Right cardiac atrium (tissue), 5 donors: ENCODE results near the gene KLF12. TPM values are rescaled to one million over a fixed set of nuclear protein-coding genes. Genes with fewer than 3 reads are reported as not detected.

Experiments used
- ATAC-seq, 2 donors: fragments of 200-7000 bp; cut with Tn5 transposase; one replicate each; pipeline versions ENCODE4 v1.8.0 to v1.9.1; 2020; ENCODE audit warnings: moderate library complexity in 2 of 2, mild to moderate bottlenecking in 1 of 2
- DNase-seq, 3 donors: peaks; one replicate each; pipeline ENCODE4 v3.0.0-alpha.2; 2020
- H3K27ac ChIP-seq: one replicate; pipeline ENCODE4 v1.5.1; 2013; ENCODE audit warnings: mild to moderate bottlenecking, low read length, control low read depth, moderate library complexity
- H3K27me3 ChIP-seq: one replicate; pipeline ENCODE4 v1.6.1; 2013; ENCODE audit not compliant: control insufficient read depth, insufficient read depth
- H3K4me1 ChIP-seq: one replicate; pipeline ENCODE4 v1.6.1; 2013; ENCODE audit warnings: low read length; ENCODE audit not compliant: control insufficient read depth, insufficient read depth
- H3K4me3 ChIP-seq: one replicate; pipeline ENCODE4 v1.5.1; 2013; ENCODE audit warnings: low read length, control low read depth
- H3K9me3 ChIP-seq: one replicate; pipeline ENCODE4 v1.6.1; 2013; ENCODE audit warnings: low read length; ENCODE audit not compliant: control insufficient read depth
- WGBS: extraction: QIAGEN DNeasy Blood & Tissue Kit; methylation state at CpG from one replicate; pipeline ENCODE4 v1.1.7; 2013; 5-methylcytosine and 5-hydroxymethylcytosine counted together
- intact Hi-C, 4 donors: fragments of 100-400 bp; cut with DNase I; formaldehyde crosslinking; loops; one replicate each; pipeline versions ENCODE4 v1.11.0 to v1.14.0; 2022 to 2023
- polyA plus RNA-seq: library from polyadenylated mRNA; stranded (reverse); fragments of 200-250 nt; gene quantifications from one replicate; pipeline ENCODE4 v1.2.3, GENCODE V29; 2013
- total RNA-seq, 4 donors: library from RNA; stranded (reverse); fragmentation: NEBNext Ultra II Directional; extraction: Animal tissue kit (Norgen Biotek cat#: 25700); gene quantifications; one replicate each; pipeline ENCODE4 v1.2.1, GENCODE V29; 2021
- donor health status: healthy with polysubstance abuse.
- donor health status: DM: no; HTN: yes; CAD: no.
- donor health status: DM: no; HTN: no; CAD: no.
- donor health status: DM: no; HTN: yes; CAD: no; lungs with severe emphysema.
- donor health status: DM: yes; HTN: yes; CAD: no.

The KLF12 gene
- total and polyA plus RNA-seq, 5 donors, result 2.5 to 17.4 (median 15.6) TPM

DNA sequence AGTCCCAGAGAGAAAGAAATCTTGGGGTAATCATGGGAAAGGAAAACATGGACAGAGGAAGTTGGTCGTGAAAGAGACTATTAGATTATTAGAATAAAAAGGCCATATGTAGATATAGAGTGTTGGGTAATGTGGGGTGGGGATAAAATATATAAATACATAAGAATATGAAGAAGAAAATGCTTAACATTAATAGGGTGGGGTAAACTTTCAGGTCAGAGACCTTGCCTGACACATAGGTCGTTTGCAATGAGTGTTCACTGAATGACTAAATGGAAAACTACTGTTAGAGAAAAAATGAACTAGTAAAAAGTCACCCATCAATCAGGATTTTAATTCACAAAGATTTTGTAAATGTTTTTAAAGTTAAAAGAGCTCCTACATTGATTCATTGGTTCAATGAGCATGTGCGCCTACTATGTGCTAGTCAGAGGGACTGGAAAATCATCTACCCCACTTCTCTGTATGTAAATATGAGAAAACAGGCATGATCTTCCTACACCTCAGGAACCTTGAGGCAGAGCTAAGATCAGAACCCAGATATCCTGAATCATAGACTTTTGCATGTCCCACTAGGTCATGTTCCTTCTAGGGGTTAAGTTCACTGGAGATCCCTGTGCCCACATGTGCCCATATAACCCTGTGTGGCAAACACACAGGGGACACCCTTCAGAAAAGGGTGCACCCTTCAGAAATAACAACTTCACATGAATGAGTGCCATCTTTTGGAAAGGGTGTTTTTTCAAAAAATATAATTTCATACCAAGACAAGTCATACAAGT, 24.6 kb upstream of the KLF12 start:
- Histone ChIP-seq H3K27ac (no peak overlapping the region), H3K9me3 (no peaks in the 10 kb centered on the region), H3K4me1 (no peaks in the 10 kb centered on the region), H3K4me3 (no peak overlapping the region), H3K27me3 (no peaks in the 10 kb centered on the region)
- intact Hi-C loops, result no loop called here
- ATAC-seq (no peak), DNase-seq (no peak)
- 61% methylated on average over 3 of the region's 3 CpGs for WGBS

DNA sequence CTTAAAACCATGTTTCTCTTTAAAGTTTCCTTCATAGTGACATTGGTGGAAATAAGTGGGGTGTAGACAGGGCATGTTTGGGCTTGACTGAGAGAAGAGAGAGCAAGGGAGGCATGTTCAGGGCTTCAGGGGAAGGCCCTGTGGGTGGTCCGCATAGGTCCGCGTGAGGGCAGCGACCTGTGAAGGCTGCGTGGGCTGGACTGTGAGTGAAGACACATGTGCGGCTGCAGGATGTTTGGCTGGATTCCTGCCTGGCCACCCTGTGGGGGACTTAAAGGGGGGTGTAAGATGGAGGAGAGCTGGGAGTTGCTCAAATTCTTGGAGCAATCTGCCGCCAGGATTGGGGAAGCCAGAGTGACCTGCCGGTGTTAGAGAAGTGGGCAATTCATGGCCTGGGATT, 23.8 kb upstream of the KLF12 start:
- ATAC-seq (peak in 1 of 2 donors; percentile 41), DNase-seq (peak; percentile 15 to 50 (median 41))
- Histone ChIP-seq H3K9me3 (no peaks in the 10 kb centered on the region), H3K4me1 (no peaks in the 10 kb centered on the region), H3K27me3 (no peaks in the 10 kb centered on the region), H3K4me3 (no peak overlapping the region), H3K27ac (no peak overlapping the region)
- intact Hi-C loops, result no loop called here
- 83% methylated on average over 8 of the region's 8 CpGs for WGBS

DNA sequence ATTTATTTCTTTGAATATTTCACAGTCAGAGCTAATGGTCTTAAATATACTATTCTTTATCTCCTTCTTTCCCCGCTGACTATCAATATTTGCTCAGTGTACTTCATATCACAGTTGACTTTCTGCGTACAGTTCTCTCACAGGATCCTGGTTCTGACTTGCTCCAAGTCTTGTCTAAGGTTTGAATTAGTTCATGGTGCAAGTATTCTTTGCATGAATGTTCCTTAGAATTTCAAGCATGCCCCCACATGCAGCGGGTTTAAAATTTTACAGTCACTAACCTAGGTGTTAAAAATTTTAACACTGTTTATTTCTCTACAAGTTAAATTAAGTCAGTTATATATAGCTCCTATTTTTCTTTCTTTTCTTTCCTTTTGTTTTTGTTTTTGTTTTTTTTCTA, 20.8 kb upstream of the KLF12 start:
- WGBS, result 93% methylated on average over 3 of the region's 3 CpGs
- Histone ChIP-seq H3K27ac (no peak overlapping the region), H3K4me1 (no peaks in the 10 kb centered on the region), H3K9me3 (no peaks in the 10 kb centered on the region), H3K4me3 (no peak overlapping the region), H3K27me3 (no peaks in the 10 kb centered on the region)
- DNase-seq (no peak), ATAC-seq (no peak)
- intact Hi-C loops, result no loop called here

DNA sequence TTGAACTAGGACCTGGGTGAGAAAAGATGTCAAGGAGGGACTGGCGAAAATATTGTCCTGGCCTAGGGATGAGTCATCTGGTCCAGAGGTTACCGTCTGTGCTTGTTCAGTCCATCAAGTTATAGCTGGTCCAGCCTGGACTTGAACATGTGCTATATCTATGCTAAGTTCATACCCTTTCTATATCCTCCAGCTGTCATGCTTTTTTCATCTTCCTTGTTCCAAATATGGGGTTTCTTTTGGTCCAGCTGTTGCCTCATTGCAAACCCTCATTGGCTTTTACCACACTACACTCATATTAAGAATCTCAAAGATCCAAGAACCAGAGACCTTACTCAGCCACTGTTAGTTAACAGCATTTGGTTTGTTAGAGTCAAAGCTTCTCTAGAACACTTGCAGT, 19.1 kb upstream of the KLF12 start:
- 40% methylated on average over 2 of the region's 2 CpGs for WGBS
- Histone ChIP-seq H3K27ac (no peak overlapping the region), H3K9me3 (no peaks in the 10 kb centered on the region), H3K4me1 (no peaks in the 10 kb centered on the region), H3K27me3 (no peaks in the 10 kb centered on the region), H3K4me3 (no peak overlapping the region)
- ATAC-seq (no peak), DNase-seq (no peak)
- intact Hi-C loops, result no loop called here

DNA sequence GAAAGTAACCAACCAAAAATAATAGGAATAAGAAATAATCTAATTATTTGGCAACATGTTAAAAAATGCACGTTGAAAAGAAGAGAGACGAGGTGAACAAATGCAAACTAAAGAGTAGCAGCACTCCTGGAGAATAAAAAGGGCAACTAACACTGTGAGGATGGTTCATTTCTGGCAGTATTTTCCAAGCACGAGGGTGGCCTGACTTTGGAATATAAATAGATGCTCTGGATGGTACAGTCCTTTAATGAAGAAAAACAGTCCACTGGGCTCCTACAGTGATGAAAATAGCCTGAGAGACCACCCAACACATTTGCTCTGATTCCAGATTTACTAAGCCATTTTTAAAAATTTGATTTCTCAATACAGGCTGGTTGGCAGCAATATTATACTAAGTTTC, 17.7 kb upstream of the KLF12 start:
- no peak overlapping the region for H3K27ac ChIP-seq
- DNase-seq (no peak), ATAC-seq (peak in 1 of 2 donors; percentile 45)
- no peaks in the 10 kb centered on the region for H3K4me1 ChIP-seq
- H3K9me3 ChIP-seq, result no peaks in the 10 kb centered on the region
- intact Hi-C loops, result no loop called here
- no peak overlapping the region for H3K4me3 ChIP-seq
- no peaks in the 10 kb centered on the region for H3K27me3 ChIP-seq
- 43% methylated on average over 3 of the region's 3 CpGs for WGBS

DNA sequence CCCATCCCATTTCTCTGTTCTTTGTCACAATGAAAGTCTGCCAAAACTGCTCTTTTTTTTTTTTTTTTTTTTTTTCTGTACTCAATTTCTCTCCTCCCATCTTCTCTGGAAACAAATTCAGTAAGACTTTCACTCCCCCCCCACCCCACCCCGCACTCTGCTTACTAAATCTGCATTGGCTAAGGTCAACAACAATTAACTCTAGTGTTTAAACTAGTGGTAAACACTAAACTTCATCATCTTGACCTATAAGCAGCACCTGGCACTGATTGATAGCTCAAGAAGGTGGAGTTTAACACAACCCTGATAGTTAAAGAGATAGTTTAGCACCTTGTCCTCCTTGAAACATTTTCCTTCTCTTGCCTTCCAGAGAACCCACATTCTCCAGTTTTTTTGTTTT, 14.1 kb upstream of the KLF12 start:
- H3K27ac ChIP-seq, result no peak overlapping the region
- H3K4me1 ChIP-seq, result no peaks in the 10 kb centered on the region
- intact Hi-C loops, result loop anchor here in 1 of 4 donors (10.0 kb wide), 1 partner anchor 136 kb away; no protein-coding TSS in a partner anchor
- DNase-seq (no peak), ATAC-seq (no peak)
- 66% methylated on average over 1 of the region's 1 CpG for WGBS
- H3K4me3 ChIP-seq, result no peak overlapping the region
- no peaks in the 10 kb centered on the region for H3K27me3 ChIP-seq
- no peaks in the 10 kb centered on the region for H3K9me3 ChIP-seq

DNA sequence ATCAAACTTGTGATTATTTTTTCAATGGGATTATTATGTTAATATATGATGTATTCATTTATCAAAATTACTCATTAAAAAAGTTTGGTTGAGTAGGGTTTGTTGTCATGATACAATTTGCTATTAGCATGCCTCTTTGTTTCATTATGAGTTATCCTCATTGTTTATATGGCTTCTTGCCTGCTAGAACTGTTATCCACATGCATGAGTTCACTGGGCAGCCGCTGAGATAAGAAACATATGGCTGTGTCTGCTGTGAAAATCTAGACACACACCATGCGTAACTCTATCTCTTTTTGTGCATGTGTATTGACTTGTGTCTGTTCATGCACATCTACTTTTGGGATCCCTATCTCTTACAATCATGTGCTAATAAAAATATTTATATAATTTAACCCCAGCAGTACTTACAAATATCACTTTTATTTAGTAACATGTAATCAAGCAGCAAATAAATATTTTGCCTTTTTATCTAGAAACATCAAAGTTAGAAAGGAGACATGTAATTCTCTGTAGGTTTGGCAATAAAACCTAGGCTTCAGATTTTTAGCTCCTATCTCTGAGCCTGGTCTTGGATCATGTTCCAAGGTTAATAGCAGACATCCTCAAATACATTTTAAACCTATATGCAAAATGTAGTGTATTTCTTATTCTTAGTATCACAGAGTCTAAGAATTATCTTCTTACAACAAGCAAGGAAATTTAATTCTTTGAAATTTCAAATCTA, 11.2 kb upstream of the KLF12 start:
- Histone ChIP-seq H3K4me3 (no peak overlapping the region), H3K27me3 (no peaks in the 10 kb centered on the region), H3K9me3 (no peaks in the 10 kb centered on the region), H3K27ac (no peak overlapping the region), H3K4me1 (no peaks in the 10 kb centered on the region)
- intact Hi-C loops, result loop anchor here in 1 of 4 donors (10.0 kb wide), 1 partner anchor 139 kb away; no protein-coding TSS in a partner anchor
- DNase-seq, result peak in 1 of 3 donors; percentile 12
- WGBS, result 32% methylated on average over 2 of the region's 2 CpGs
- peak in 1 of 2 donors; percentile 41 for ATAC-seq

DNA sequence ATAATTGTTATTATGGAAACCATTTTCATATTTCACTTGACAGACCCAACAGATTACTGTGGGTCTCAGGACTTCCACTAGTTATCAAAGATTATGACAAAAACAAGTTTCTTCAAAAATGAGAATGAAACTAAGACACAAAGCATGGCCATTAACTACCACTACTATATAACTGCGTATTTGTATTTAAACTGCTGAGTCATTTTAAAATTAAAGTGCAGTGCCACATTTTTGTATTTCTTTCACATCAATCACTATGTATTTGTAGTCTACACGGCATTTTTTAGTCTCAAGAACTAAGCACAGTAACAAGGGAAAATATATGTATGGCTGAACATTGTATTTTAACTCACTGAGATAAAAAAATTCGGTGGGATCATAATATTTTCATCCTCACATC, 10.1 kb upstream of the KLF12 start:
- DNase-seq (no peak), ATAC-seq (no peak)
- no peaks in the 10 kb centered on the region for H3K9me3 ChIP-seq
- WGBS, result 87% methylated on average over 3 of the region's 3 CpGs
- intact Hi-C loops, result loop anchor here in 1 of 4 donors (10.0 kb wide), 1 partner anchor 141 kb away; no protein-coding TSS in a partner anchor
- no peak overlapping the region for H3K4me3 ChIP-seq
- no peak overlapping the region for H3K27ac ChIP-seq
- H3K27me3 ChIP-seq, result no peaks in the 10 kb centered on the region
- H3K4me1 ChIP-seq, result no peaks in the 10 kb centered on the region

DNA sequence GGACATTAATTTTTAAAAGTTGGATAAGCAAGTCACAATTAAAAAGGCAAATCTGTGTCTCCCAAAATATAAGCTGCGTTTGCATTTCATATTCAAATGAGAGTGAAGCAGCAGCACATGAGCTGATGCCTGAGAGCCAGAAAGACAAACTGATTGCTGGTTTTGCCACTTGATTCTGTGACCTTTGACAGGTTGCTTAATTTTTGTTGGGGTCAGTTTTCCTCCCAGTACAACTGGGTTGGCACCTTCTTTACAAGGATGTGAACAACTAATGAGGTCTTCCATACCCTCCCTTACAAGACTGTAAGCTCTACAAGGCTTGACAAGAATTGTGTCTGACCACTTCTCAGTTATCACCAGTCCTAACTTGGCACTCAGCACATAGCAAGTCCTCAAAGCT, 8.1 kb upstream of the KLF12 start:
- DNase-seq (no peak), ATAC-seq (no peak)
- H3K4me1 ChIP-seq, result no peaks in the 10 kb centered on the region
- no peak overlapping the region for H3K4me3 ChIP-seq
- no peaks in the 10 kb centered on the region for H3K9me3 ChIP-seq
- H3K27me3 ChIP-seq, result no peaks in the 10 kb centered on the region
- H3K27ac ChIP-seq, result no peak overlapping the region
- WGBS, result 89% methylated on average over 1 of the region's 1 CpG
- intact Hi-C loops, result loop anchor here in 1 of 4 donors (10.0 kb wide), 1 partner anchor 143 kb away; no protein-coding TSS in a partner anchor

DNA sequence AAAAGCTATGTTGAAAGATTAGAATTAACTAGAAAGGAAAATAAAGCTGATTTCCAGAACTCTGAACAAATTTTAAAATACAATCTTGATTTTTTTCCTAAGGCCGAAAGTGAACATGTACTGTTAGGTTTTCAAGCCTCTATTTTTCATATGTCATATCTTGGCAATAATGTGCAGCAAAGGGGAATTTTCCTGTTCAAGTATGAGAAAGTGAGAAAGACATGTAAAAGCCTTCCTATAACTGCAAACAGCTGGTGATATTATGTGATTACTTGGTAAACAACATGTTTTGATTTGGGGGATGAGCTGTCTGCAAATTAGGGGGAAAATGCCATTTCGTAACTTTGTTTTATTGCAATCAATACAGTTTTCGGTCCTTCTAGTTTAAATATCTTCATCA, 4.0 kb upstream of the KLF12 start:
- no peak overlapping the region for H3K4me3 ChIP-seq
- DNase-seq (no peak), ATAC-seq (no peak)
- no peak overlapping the region for H3K27ac ChIP-seq
- H3K27me3 ChIP-seq, result no peaks in the 10 kb centered on the region
- intact Hi-C loops, result loop anchor here in 3 of 4 donors (10.0 kb wide), 3 partner anchors 73 to 173 kb away; no protein-coding TSS in a partner anchor
- H3K4me1 ChIP-seq, result no peaks in the 10 kb centered on the region
- H3K9me3 ChIP-seq, result no peaks in the 10 kb centered on the region
- 93% methylated on average over 3 of the region's 3 CpGs for WGBS

DNA sequence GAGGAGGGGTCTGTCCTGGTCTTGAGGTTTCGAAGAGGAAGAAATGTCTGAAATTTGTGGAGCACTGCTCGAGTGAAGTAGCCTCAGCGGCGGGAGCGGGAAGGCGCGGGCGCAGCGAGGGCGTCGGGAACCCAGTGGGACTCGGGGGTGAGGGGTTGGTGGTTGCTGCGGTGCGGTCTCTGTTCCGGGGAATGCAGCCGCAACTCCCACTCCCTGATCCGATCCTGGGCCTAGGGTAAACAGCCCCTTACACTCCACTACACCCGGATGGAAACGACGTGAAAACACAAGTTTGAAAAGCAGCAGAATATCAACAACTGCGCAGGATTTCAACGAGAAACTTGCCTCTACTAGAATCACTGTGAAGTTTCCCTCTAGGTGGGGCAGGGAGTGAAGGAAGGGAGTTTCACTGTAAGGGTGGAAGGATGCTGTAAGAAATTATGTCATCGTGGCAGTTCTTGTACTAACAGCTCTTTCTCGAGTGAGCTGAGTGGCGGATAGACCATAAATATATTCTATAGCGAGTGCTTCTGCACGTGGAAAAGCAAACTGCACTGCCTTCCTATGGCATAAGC, 2.0 kb upstream of the KLF12 start:
- intact Hi-C loops, result loop anchor here in 3 of 4 donors (10.0 kb wide), 3 partner anchors 71 to 171 kb away; no protein-coding TSS in a partner anchor
- peak; percentile 30 to 71 (median 71) for DNase-seq
- no peak for ATAC-seq
- Histone ChIP-seq H3K4me3 (peak overlapping the region; percentile 95), H3K4me1 (no peaks in the 10 kb centered on the region), H3K27me3 (no peaks in the 10 kb centered on the region), H3K27ac (peak overlapping the region; percentile 91), H3K9me3 (no peaks in the 10 kb centered on the region)
- WGBS, result under 1% methylated on average over 27 of the region's 27 CpGs
